HG02970 (cell line): ENCODE data around the gene PATL2.
"Not testable (repeated sequence)": the region's sequence is repeated elsewhere in the genome, so short reads cannot be mapped to it uniquely, and the experiment has no call there.

Experiments used
- ATAC-seq: cut with Tn5 transposase; IDR thresholded peaks from one replicate; pipeline ENCODE4 v1.9.1; 2021; ENCODE audit warnings: mild to moderate bottlenecking, moderate library complexity, moderate number of reproducible peaks; ENCODE audit not compliant: unreplicated experiment, low FRiP score

The PATL2 gene

GRCh38 chr15:44711096-44711742 lies at the start of gene PATL2, which contains the start of gene B2M:
Gene PATL2, minus strand, starts transcription at chr15:44711323. Its CDS starts 34,833 bp downstream, at chr15:44676490.
Gene B2M, plus strand, starts transcription at chr15:44711517. Its CDS starts 30 bp downstream, at chr15:44711547.
- peak; percentile 82 for ATAC-seq

GRCh38 chr15:44753345-44753744 lies 42.2 kb upstream of the PATL2 start:
- no peak for ATAC-seq

GRCh38 chr15:44743454-44743853 lies 32.3 kb upstream of the PATL2 start:
- ATAC-seq: not testable (repeated sequence)

GRCh38 chr15:44739222-44739847 lies 28.2 kb upstream of the PATL2 start:
- not testable (repeated sequence) for ATAC-seq

GRCh38 chr15:44738340-44738984 lies 27.3 kb upstream of the PATL2 start:
- ATAC-seq: no peak

- no peak for ATAC-seq
Observed at GRCh38 chr15:44736181-44736765, 25.1 kb upstream of the PATL2 start, which contains the start of gene TRIM69. Gene TRIM69, plus strand, starts transcription at chr15:44736528. Its CDS starts 177 bp downstream, at chr15:44736705.

- no peak for ATAC-seq
Observed at GRCh38 chr15:44735482-44736180, 24.5 kb upstream of the PATL2 start.

- no peak for ATAC-seq
Observed at GRCh38 chr15:44734839-44735481, 23.8 kb upstream of the PATL2 start.

GRCh38 chr15:44729408-44730127 lies 18.4 kb upstream of the PATL2 start:
- ATAC-seq: no peak

GRCh38 chr15:44728576-44729407 lies 17.7 kb upstream of the PATL2 start:
- ATAC-seq: peak; percentile 65

GRCh38 chr15:44728232-44728575 lies 17.1 kb upstream of the PATL2 start:
- not testable (repeated sequence) for ATAC-seq

GRCh38 chr15:44727485-44728231 lies 16.5 kb upstream of the PATL2 start:
- ATAC-seq: no peak

- peak; percentile 29 for ATAC-seq
Observed at GRCh38 chr15:44726568-44727484, 15.7 kb upstream of the PATL2 start.

GRCh38 chr15:44726136-44726535 lies 15.0 kb upstream of the PATL2 start:
- no peak for ATAC-seq

GRCh38 chr15:44722011-44722410 lies 10.9 kb upstream of the PATL2 start:
- no peak for ATAC-seq

- no peak for ATAC-seq
Observed at GRCh38 chr15:44720460-44721176, 9.5 kb upstream of the PATL2 start.
